Measurements from ENCODE around the gene SLC6A6. TPM values are rescaled to one million over a fixed set of nuclear protein-coding genes. Genes with fewer than 3 reads are reported as not detected.

Gene SLC6A6
- total RNA-seq, 1 experiment from 2014 or later = 72.6 TPM

- no peak overlapping the region for H3K4ac ChIP-seq (ENCODE audit: low read depth, low read length)
- H4K8ac ChIP-seq (replicated peaks; ENCODE audit: insufficient read length, low read depth, low read length) = no peak overlapping the region
- H3K56ac ChIP-seq (ENCODE audit: insufficient read length, low read depth, low read length) = no peak overlapping the region
- H2BK5ac ChIP-seq (ENCODE audit: insufficient read length, low read length) = no peak overlapping the region
- no peaks in the 10 kb centered on the region; the same call in 1 of the 2 replicates for H3K27me3 ChIP-seq (ENCODE audit: insufficient read depth, low read length)
- H3T11ph ChIP-seq (ENCODE audit: low read length) = no peak overlapping the region
- no peaks in the 10 kb centered on the region for H3K79me2 ChIP-seq (ENCODE audit: insufficient read depth, low read length)
- H3K79me1 ChIP-seq (ENCODE audit: insufficient read depth, low read depth, low read length, poor library complexity, severe bottlenecking) = no peaks in the 10 kb centered on the region
- no peak overlapping the region for H3K14ac ChIP-seq (ENCODE audit: insufficient read depth, low read length)
- no peak overlapping the region for H2BK12ac ChIP-seq (ENCODE audit: insufficient read length, low read depth, low read length)
- no peak overlapping the region for H4K91ac ChIP-seq (ENCODE audit: insufficient read length, low read depth, low read length)
- H2BK120ac ChIP-seq (ENCODE audit: low read depth, low read length, poor library complexity, severe bottlenecking) = no peak overlapping the region
- no peak overlapping the region for H3K4me2 ChIP-seq (ENCODE audit: insufficient read depth, insufficient read length, low read length)
- H3K4me1 Mint-ChIP-seq = peaks cover 47 to 56% of the 10 kb centered on the region in 2 experiments
- H3K9me3 Mint-ChIP-seq = no peaks in the 10 kb centered on the region; a peak in 1 of 5 replicates
- no peaks in the 10 kb centered on the region for H3K4me1 ChIP-seq (ENCODE audit: insufficient read depth, low read length)
- no peak overlapping the region for H4K5ac ChIP-seq (ENCODE audit: insufficient read length, low read depth, low read length)
- no peaks in the 10 kb centered on the region for H4K20me1 ChIP-seq (ENCODE audit: control insufficient read depth, insufficient read depth, insufficient read length)
- H3K4me3 Mint-ChIP-seq = no peak overlapping the region
- peaks cover 8% of the 10 kb centered on the region for H3K27me3 Mint-ChIP-seq (ENCODE audit: low read depth)
- no CpG with 5 or more reads among the region's 2 CpGs for WGBS (ENCODE audit: extremely low coverage, insufficient read length, low lambda C conversion rate)
- DNase-seq = no peak
- H3K36me3 Mint-ChIP-seq (ENCODE audit: insufficient read depth in 1 of 3, low read depth in 3 of 3) = no peaks in the 10 kb centered on the region
- H2BK15ac ChIP-seq (ENCODE audit: low read depth, low read length) = no peak overlapping the region
- no peak overlapping the region for H3K9ac ChIP-seq (ENCODE audit: extremely low read depth, insufficient read length, low read length)
- H3K18ac ChIP-seq (ENCODE audit: insufficient read length, low read depth, low read length) = no peak overlapping the region
- TF ChIP-seq CTCF (conservative IDR thresholded peaks at IDR 0.05) = no peak
- H3K23me2 ChIP-seq (ENCODE audit: insufficient read length, low read depth, low read length, poor library complexity, severe bottlenecking) = no peaks in the 10 kb centered on the region
- H3K23ac ChIP-seq (ENCODE audit: insufficient read length, low read depth, low read length) = no peak overlapping the region
- H3K9me3 ChIP-seq (ENCODE audit: control insufficient read depth, low read depth, low read length) = no peaks in the 10 kb centered on the region
- H3K27ac Mint-ChIP-seq = no peak overlapping the region
- no peak overlapping the region for H2AK5ac ChIP-seq (ENCODE audit: insufficient read length, low read length)
- H2BK20ac ChIP-seq (ENCODE audit: low read depth, low read length, poor library complexity, severe bottlenecking) = no peak overlapping the region
- no peak overlapping the region for H2AFZ ChIP-seq (ENCODE audit: low read length)
- H3K27ac ChIP-seq (ENCODE audit: insufficient read length, low read depth, low read length) = no peak overlapping the region
Measured at GRCh38 chr3:14368885-14369284, 33.5 kb upstream of the SLC6A6 start.

All from H9 (cell line).